HL-60/S4 (cell line): ENCODE results near the gene ZNF443.
"Not testable (repeated sequence)": the region's sequence is repeated elsewhere in the genome, so short reads cannot be mapped to it uniquely, and the experiment has no call there.

Source experiments
- in situ Hi-C: fragments of 300-500 bp; cut with MboI; formaldehyde crosslinking; loops from 2 replicates; pipeline ENCODE4 v1.14.3; 2022; ENCODE audit warnings: low sequenced_read_pairs

ZNF443 gene

DNA sequence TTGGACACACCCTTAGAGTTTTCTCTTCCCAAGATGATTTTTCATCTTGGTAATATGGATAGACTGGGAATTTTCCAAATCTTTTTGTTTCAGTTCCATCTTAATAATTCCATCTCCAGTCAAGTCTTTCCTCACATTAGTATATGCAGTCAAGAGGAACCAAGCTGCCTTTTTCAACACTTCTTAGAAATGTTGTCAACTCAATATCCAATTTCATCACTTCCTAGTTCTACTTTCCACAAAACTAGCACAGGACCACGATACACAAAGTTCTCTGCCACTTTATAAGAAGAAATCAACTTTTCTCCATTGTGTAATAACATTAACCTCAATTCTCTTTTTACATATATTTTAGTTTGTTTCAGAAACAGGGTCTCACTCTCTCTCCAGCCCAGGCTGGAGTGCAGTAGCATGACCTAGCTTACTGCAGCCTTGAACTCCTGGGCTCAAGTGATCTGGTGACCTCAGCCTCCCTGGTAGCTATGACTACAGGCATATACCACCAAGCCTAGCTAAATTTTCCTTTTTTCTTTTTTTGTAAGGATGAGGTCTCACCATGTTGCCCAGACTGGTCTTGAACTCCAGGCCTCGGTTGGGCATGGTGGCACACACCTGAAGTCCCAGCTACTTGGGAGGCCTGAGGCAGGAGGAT lies 15.5 kb downstream of the ZNF443 start:
- in situ Hi-C loops: no loop called here

DNA sequence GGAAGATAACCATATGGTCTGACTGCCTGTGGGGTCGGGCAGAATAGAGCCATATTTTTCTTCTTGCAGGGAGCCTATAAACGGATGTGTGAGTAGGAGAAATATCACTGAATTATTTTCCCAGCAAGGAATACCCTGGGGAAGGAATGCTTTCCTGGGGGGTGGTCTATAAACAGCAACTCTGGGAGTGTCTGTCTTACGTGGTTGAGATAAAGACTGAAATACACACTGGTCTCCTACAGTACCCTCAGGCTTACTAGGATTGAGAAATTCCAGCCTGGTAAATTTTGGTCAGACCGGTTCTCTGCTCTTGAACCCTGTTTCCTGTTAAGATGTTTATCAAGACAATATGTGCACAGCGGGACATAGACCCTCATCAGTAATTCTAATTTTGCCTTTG lies 23.5 kb downstream of the ZNF443 start:
- in situ Hi-C loops: not testable (repeated sequence)

DNA sequence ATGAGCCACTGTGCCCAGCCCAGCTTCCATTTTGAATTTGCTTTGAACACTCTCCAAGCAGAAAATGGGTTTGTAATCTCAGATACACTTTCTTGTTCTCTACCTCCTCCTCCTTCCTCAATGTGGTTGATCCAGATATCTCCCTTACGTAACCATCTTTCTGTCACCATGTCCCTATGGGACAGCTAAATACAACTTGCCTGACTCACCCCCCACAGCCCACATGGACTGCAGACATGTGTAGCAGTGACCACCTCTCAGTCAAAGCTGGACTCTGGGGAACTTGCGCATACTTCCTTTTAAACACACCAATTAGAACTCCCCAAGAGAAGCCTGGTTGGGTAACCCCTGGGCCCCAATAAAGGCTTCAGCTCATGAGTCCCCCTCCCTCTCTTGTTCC lies 28.9 kb downstream of the ZNF443 start:
- in situ Hi-C loops: no loop called here

DNA sequence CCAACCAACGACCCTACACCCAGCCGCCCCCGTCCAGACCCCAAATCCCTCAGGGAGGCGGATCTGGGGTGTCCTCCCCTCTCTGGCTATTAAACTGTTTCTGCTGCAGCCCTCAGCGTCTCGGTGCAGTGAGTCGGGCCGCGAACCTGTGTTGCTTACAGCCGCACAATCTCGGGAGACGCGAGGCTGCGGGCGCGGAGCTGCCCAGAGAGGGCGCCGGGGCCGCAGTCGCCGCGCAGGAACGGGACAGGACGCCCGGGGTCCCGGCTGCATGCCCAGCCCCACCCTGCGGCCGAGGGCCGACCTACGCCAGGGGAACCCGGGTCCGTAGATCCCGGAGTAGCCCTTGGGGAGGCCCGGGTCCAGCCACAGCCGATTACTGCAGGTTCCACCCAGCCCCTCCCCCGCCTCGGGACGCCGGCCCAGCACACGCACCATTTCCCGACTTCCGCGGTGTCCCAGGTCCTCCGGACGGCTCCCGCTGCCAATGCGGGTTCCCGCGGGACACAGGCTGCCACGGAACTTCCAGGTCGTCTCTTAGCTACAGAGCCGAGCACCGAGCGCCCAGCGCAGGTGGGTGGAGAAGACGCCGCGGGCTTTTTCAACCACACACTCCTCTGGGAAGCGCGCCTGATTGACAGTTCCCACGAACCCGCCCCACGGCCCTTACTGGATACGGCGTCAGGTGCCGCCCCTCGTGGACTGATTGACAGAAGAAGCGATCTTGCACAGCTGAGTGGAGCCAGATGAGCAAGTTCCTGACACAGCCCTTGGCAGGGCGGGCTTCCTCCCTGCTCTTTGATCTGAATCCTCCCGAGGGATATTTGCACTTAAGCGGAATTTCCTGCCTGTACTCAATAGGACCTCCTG lies 40.0 kb downstream of the ZNF443 start, which contains the start of gene ZNF799:
Gene ZNF799, minus strand, starts transcription at position 639 of the 870 bp plus-strand sequence. Its CDS starts 201 bp downstream, at position 438.
- in situ Hi-C loops: no loop called here

DNA sequence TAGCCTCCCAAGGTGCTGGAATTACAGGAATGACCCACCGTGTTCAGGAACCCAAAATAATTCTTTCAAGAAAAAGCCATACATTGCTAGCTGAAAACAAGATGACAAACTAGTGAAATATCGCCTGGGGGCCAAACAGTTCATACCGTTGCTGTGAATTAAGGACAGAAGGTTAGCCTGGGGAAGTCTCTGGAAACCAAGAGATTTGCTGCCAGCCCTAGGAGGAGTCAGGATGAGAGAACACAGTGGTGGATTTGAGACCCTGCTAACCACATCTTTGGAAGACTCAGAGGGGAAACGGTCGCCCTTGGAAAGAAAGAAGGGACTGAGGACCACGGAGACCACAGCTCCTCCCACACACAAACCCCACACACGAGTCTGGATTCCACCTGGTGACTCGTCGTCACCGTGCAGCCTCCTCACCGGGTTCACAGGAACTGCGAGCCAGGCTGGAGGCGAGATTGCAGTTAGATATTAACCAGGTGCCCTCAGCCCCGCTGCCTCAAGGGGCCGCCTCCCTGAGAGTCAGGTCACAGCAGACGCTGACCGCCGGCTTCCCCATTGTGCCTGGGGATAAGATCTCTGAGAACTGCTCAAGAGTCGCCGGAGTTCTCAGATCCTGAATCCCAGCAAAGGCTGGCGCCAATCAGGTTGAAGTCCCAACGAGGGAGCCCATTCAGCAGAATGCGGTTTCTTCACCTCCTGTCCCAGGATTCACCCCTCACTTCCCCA lies 40.8 kb downstream of the ZNF443 start:
- in situ Hi-C loops: not testable (repeated sequence)

DNA sequence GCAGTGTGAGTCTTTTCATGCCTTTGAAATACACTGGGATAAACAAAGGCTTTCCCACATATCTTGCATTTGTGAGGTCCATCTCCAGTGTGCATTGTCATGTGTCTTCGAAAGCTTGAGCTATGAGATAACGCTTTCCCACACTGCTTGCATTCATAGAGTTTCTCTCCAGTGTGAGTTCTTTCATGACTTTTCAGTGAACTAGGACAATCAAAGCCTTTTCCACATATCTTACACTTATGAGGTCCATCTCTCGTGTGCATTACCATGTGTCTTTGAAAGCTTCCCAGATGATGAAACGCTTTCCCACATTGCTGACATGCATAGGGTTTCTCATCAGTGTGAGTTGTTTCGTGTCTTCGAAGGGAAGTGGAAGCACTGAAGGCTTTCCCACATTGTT lies 49.7 kb downstream of the ZNF443 start:
- in situ Hi-C loops: not testable (repeated sequence)

DNA sequence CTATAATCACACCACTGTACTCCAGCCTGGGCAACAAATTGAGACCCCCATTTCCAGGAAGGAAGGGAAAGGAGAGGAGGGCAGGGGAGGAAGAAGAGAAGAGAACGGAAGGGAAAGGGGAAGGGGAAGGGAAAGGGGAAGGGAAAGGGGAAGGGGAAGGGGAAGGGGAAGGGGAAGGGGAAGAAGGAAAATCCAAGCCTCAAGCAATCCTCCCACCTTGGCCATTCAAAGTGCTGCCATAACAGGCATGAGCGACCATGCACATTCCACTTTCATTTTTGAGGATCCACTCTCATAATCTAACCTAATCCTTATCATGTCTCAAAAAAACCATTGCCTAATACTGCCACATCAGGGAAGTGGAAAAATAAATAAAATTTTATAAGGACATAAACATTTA lies 54.5 kb downstream of the ZNF443 start:
- in situ Hi-C loops: not testable (repeated sequence)

DNA sequence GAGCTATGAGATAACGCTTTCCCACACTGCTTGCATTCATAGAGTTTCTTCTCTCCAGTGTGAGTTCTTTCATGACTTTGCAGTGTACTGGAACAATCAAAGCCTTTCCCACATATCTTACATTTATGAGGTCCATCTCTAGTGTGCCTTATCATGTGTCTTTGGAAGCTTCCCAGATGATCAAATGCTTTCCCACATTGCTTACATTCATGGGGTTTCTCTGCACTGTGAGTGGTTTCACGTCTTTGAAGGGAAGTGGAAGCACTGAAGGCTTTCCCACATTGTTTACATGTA lies 60.4 kb downstream of the ZNF443 start:
- in situ Hi-C loops: no loop called here

DNA sequence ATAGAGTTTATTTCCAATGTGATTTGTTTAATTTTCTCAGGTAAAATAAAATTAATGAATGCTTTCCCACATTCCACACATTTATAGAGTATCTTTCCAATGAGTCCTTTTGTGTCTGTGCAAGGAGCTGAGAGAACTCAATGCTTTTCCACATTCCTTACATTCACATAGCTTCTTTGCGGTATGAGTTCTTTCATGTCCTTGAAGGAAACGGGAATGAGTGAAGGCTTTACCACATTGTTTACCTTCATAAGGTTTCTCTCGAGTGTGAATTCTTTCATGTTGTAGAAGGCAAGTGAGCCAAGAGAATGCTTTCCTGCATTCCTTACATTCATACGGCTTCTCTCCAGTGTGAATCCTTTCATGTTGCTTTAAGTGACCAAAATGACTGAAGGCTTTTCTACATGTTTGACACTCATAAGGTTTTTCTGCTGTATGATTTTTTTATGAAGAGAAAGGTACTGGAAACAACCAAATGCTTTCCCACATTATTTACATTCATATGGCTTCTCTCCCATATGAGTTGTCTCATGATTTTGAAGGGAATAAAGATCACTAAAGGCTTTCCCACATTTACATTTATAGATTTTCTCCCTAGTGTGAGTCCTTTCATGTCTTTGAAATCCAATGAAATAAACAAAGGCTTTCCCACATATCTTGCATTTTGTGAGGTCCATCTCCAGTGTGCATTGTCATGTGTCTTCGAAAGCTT lies 60.9 kb downstream of the ZNF443 start:
- in situ Hi-C loops: no loop called here
